HUES48 (cell line): Measurements from ENCODE around the gene RETREG3.

Experiments used
- H3K27ac ChIP-seq: one replicate; pipeline ENCODE4 v1.7.0; 2013; ENCODE audit warnings: low read depth, low read length, inconsistent platforms
- H3K27me3 ChIP-seq: 2 replicates; pipeline ENCODE4 v1.6.1; 2013; ENCODE audit warnings: mild to moderate bottlenecking, low read length; ENCODE audit not compliant: control insufficient read depth, insufficient read depth
- H3K36me3 ChIP-seq: 2 replicates; pipeline ENCODE4 v1.6.1; 2013; ENCODE audit warnings: low read length; ENCODE audit not compliant: control insufficient read depth, insufficient read depth
- H3K4me1 ChIP-seq: 2 replicates; pipeline ENCODE4 v1.6.1; 2013; ENCODE audit warnings: mild to moderate bottlenecking, low read length; ENCODE audit not compliant: control insufficient read depth, insufficient read depth
- H3K4me3 ChIP-seq: 2 replicates; pipeline ENCODE4 v1.5.1; 2013; ENCODE audit warnings: mild to moderate bottlenecking, low read depth, low read length
- H3K9ac ChIP-seq: 2 replicates; pipeline ENCODE4 v1.6.1; 2013; ENCODE audit warnings: mild to moderate bottlenecking, low read depth, low read length, moderate library complexity
- H3K9me3 ChIP-seq: 2 replicates; pipeline ENCODE4 v1.6.1; 2013; ENCODE audit warnings: low read length; ENCODE audit not compliant: control insufficient read depth, insufficient read depth

Gene RETREG3

GRCh38 chr17:42609182-42609813 is at the start of gene RETREG3, which contains the start of gene TUBG1:
Gene RETREG3, minus strand, starts transcription at chr17:42609374. Its CDS starts 50 bp downstream, at chr17:42609324.
Gene TUBG1, plus strand, starts transcription at chr17:42609683. Its CDS starts 55 bp downstream, at chr17:42609738.
- no peaks in the 10 kb centered on the region for H3K9me3 ChIP-seq
- peak within 1 kb of the TSS; percentile 94 for H3K4me3 ChIP-seq
- peak within 1 kb of the TSS; percentile 94 for H3K27ac ChIP-seq
- peak within 1 kb of the TSS; percentile 69 for H3K9ac ChIP-seq
- H3K36me3 ChIP-seq: peaks cover 32% of the 10 kb centered on the region
- H3K4me1 ChIP-seq: 0 out of 2 replicates have a peak, but pooled peaks cover 7% of the 10 kb centered on the region
- H3K27me3 ChIP-seq: no peaks in the 10 kb centered on the region

- no peak overlapping the region for H3K9ac ChIP-seq
- H3K9me3 ChIP-seq: no peaks in the 10 kb centered on the region
- H3K4me1 ChIP-seq: peaks cover 10% of the 10 kb centered on the region
- H3K4me3 ChIP-seq: no peak overlapping the region
- H3K27ac ChIP-seq: no peak overlapping the region
- H3K36me3 ChIP-seq: peaks cover 22% of the 10 kb centered on the region
- H3K27me3 ChIP-seq: no peaks in the 10 kb centered on the region
Measured at GRCh38 chr17:42657824-42658588, 48.8 kb upstream of the RETREG3 start.

GRCh38 chr17:42655528-42655927 is 46.4 kb upstream of the RETREG3 start:
- H3K27me3 ChIP-seq: no peaks in the 10 kb centered on the region

GRCh38 chr17:42653179-42654124 is 44.3 kb upstream of the RETREG3 start:
- Histone ChIP-seq H3K9me3 (no peaks in the 10 kb centered on the region), H3K9ac (no peak overlapping the region; the same call in 1 of the 2 replicates), H3K36me3 (no peaks in the 10 kb centered on the region), H3K4me3 (peak overlapping the region; percentile 56), H3K27ac (peak overlapping the region; percentile 32), H3K27me3 (no peaks in the 10 kb centered on the region), H3K4me1 (peaks cover 4% of the 10 kb centered on the region; the same call in 1 of the 2 replicates)

More at GRCh38 chr17:42655528-42655927, 46.4 kb upstream of the RETREG3 start:
- Histone ChIP-seq H3K9me3 (no peaks in the 10 kb centered on the region), H3K36me3 (no peaks in the 10 kb centered on the region), H3K27ac (no peak overlapping the region), H3K9ac (no peak overlapping the region), H3K4me1 (peaks cover 8% of the 10 kb centered on the region), H3K4me3 (no peak overlapping the region)

- Histone ChIP-seq H3K27me3 (no peaks in the 10 kb centered on the region), H3K9ac (no peak overlapping the region), H3K4me3 (no peak overlapping the region), H3K4me1 (peaks cover 4% of the 10 kb centered on the region; the same call in 1 of the 2 replicates), H3K27ac (no peak overlapping the region), H3K9me3 (no peaks in the 10 kb centered on the region), H3K36me3 (no peaks in the 10 kb centered on the region)
Measured at GRCh38 chr17:42651392-42651791, 42.2 kb upstream of the RETREG3 start.

GRCh38 chr17:42647778-42648177 is 38.6 kb upstream of the RETREG3 start:
- no peak overlapping the region for H3K27ac ChIP-seq
- no peaks in the 10 kb centered on the region for H3K27me3 ChIP-seq
- H3K4me3 ChIP-seq: no peak overlapping the region
- no peaks in the 10 kb centered on the region for H3K9me3 ChIP-seq
- no peaks in the 10 kb centered on the region for H3K36me3 ChIP-seq
- no peak overlapping the region for H3K9ac ChIP-seq
- no peaks in the 10 kb centered on the region for H3K4me1 ChIP-seq

- no peak overlapping the region for H3K4me3 ChIP-seq
Measured at GRCh38 chr17:42642336-42642735, 33.2 kb upstream of the RETREG3 start.

GRCh38 chr17:42640121-42640520 is 30.9 kb upstream of the RETREG3 start:
- H3K4me3 ChIP-seq: no peak overlapping the region
- H3K27ac ChIP-seq: no peak overlapping the region
- H3K9me3 ChIP-seq: no peaks in the 10 kb centered on the region
- H3K4me1 ChIP-seq: no peaks in the 10 kb centered on the region
- no peaks in the 10 kb centered on the region for H3K36me3 ChIP-seq
- no peaks in the 10 kb centered on the region for H3K27me3 ChIP-seq
- H3K9ac ChIP-seq: no peak overlapping the region

More at GRCh38 chr17:42642336-42642735, 33.2 kb upstream of the RETREG3 start:
- no peak overlapping the region for H3K9ac ChIP-seq
- H3K27me3 ChIP-seq: no peaks in the 10 kb centered on the region
- H3K4me1 ChIP-seq: no peaks in the 10 kb centered on the region
- H3K27ac ChIP-seq: no peak overlapping the region
- no peaks in the 10 kb centered on the region for H3K9me3 ChIP-seq
- no peaks in the 10 kb centered on the region for H3K36me3 ChIP-seq

GRCh38 chr17:42639525-42640113 is 30.4 kb upstream of the RETREG3 start:
- Histone ChIP-seq H3K27ac (no peak overlapping the region), H3K9ac (no peak overlapping the region), H3K27me3 (no peaks in the 10 kb centered on the region), H3K9me3 (no peaks in the 10 kb centered on the region), H3K4me1 (no peaks in the 10 kb centered on the region), H3K4me3 (no peak overlapping the region), H3K36me3 (no peaks in the 10 kb centered on the region)

- H3K36me3 ChIP-seq: no peaks in the 10 kb centered on the region
- no peaks in the 10 kb centered on the region for H3K9me3 ChIP-seq
- no peak overlapping the region for H3K27ac ChIP-seq
- H3K4me3 ChIP-seq: no peak overlapping the region
- no peaks in the 10 kb centered on the region for H3K4me1 ChIP-seq
- no peaks in the 10 kb centered on the region for H3K27me3 ChIP-seq
- H3K9ac ChIP-seq: no peak overlapping the region
Measured at GRCh38 chr17:42632949-42633444, 23.8 kb upstream of the RETREG3 start.
